Adrenal gland (tissue), 5 donors: ENCODE results near the gene DACT3.

Experiments used
- CTCF ChIP-seq, 6 experiments: fragments of 450-650 bp in 4 of 6; fragments of 200-600 bp in 2 of 6; sonication (generic) in 1 of 6; IDR thresholded peaks; 1 replicate in 5 of 6; 2 replicates in 1 of 6; pipeline versions ENCODE4 v1.5.1 to v1.8.0; 2016 to 2021; ENCODE audit warnings: antibody characterized with exemption in 6 of 6, mild to moderate bottlenecking in 2 of 6, moderate library complexity in 1 of 6
- POLR2A ChIP-seq, 2 donors: fragments of 450-650 bp; IDR thresholded peaks; one replicate each; pipeline ENCODE4 v1.6.1; 2017; ENCODE audit warnings: antibody characterized with exemption in 2 of 2, mild to moderate bottlenecking in 2 of 2, moderate library complexity in 1 of 2
- donor health status: DM: no; HTN: no; CAD: no.

GRCh38 chr19:46617601-46618000 is 43.4 kb downstream of the DACT3 start:
- TF ChIP-seq CTCF (IDR thresholded peaks at IDR 0.05) (no peak), POLR2A (IDR thresholded peaks at IDR 0.05) (no peak)
